B cell (primary cell): Measurements from ENCODE around the gene CHSY3.

Experiments used
- EZH2 ChIP-seq: IDR thresholded peaks from 2 replicates; pipeline ENCODE4 v1.6.1; 2012; ENCODE audit warnings: borderline replicate concordance, low read depth, mild to moderate bottlenecking, moderate library complexity, low read length; ENCODE audit not compliant: insufficient read depth, poor library complexity, severe bottlenecking
- TF ChIP-seq, protein P1 (sequence below): fragments of 200-600 bp; IDR thresholded peaks from one replicate; pipeline ENCODE4 v1.8.0; 2022; ENCODE audit warnings: antibody characterized with exemption, mild to moderate bottlenecking

DNA sequence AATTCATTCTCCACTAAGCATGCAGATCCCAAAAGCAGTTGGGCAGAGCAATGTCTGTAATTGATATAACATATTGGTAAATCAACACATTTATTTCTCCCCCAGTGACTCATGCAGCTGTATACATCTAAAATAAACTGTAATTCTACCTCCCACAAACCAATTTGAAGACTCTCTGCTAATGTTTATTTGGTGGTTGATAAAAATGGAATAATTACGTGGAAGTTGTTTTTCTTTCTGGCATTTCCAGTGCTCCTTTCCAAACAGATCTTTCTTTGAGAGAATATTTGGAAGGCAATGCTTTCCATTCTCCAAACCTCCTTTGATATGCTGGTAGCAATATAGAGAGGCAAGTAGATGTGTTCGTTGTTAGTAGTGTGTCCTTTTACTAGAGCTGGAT lies 194.7 kb downstream of the CHSY3 start:
- TF ChIP-seq, protein P1, sequence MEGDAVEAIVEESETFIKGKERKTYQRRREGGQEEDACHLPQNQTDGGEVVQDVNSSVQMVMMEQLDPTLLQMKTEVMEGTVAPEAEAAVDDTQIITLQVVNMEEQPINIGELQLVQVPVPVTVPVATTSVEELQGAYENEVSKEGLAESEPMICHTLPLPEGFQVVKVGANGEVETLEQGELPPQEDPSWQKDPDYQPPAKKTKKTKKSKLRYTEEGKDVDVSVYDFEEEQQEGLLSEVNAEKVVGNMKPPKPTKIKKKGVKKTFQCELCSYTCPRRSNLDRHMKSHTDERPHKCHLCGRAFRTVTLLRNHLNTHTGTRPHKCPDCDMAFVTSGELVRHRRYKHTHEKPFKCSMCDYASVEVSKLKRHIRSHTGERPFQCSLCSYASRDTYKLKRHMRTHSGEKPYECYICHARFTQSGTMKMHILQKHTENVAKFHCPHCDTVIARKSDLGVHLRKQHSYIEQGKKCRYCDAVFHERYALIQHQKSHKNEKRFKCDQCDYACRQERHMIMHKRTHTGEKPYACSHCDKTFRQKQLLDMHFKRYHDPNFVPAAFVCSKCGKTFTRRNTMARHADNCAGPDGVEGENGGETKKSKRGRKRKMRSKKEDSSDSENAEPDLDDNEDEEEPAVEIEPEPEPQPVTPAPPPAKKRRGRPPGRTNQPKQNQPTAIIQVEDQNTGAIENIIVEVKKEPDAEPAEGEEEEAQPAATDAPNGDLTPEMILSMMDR: no peak
- no peak for TF ChIP-seq EZH2
